Measurements from ENCODE around the gene THOC7.

Gene THOC7

DNA sequence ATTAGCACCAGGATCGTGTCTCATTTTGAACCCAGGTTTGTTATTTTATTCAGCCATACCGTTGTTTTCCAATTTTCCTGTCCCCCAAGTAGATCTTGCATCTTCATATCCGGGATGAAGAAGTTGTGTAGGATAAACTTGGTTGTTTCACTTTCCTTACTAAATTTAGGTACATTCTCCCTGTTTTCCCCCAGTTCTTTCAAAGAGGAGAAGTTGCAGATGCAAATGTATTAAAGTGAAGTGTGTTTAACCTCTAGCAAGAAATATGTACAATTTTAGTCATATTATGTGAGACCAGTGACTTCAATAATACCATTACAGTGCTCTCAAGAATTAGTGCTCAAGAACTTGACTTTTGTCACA lies 1.3 kb upstream of the THOC7 start:
- DNase-seq = no peak

GRCh38 chr3:63864008-63864964 lies 681 bp upstream of the THOC7 start:
- no peaks in the 10 kb centered on the region for H3K27me3 ChIP-seq
- peaks cover 4% of the 10 kb centered on the region for H3K36me3 ChIP-seq
- H3K4me3 ChIP-seq (ENCODE audit: low read depth, low read length) = peak overlapping the region; percentile 68
- H3K9me3 ChIP-seq = no peaks in the 10 kb centered on the region; the same call in 1 of the 2 replicates
- no peak for TF ChIP-seq CTCF (IDR thresholded peaks at IDR 0.05; ENCODE audit: low read depth, low read length)
- no peaks in the 10 kb centered on the region for H3K4me1 ChIP-seq
- DNase-seq = peak; percentile 32

More for the DNA sequence above, 1.3 kb upstream of the THOC7 start:
- TF ChIP-seq CTCF (IDR thresholded peaks at IDR 0.05; ENCODE audit: low read depth, low read length) = no peak
- Histone ChIP-seq H3K36me3 (peaks cover 4% of the 10 kb centered on the region), H3K9me3 (no peaks in the 10 kb centered on the region; the same call in 1 of the 2 replicates), H3K27me3 (no peaks in the 10 kb centered on the region), H3K4me1 (no peaks in the 10 kb centered on the region), H3K4me3 (ENCODE audit: low read depth, low read length) (peak overlapping the region; percentile 68)

DNA sequence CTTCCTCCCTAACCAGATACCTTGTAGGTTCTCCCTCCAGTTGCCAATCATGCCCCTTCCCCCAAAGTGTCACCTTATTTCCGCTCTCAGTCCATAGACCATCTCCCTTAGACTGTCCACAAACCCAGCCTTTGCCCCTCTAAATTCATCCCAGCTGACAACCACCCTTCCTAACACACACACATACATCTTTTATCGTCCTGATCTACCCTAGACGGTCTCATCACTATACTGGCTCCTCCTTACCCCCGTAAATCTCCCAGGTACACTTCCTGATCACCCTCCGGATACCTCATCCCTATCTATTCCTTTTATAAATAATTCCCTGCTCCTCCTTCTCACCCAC lies 828 bp downstream of the THOC7 start:
- no peak for TF ChIP-seq CTCF (IDR thresholded peaks at IDR 0.05; ENCODE audit: low read depth, low read length)
- Histone ChIP-seq H3K9me3 (no peaks in the 10 kb centered on the region; the same call in 1 of the 2 replicates), H3K36me3 (peaks cover 4% of the 10 kb centered on the region), H3K4me1 (no peaks in the 10 kb centered on the region), H3K4me3 (ENCODE audit: low read depth, low read length) (peak overlapping the region; percentile 88), H3K27me3 (no peaks in the 10 kb centered on the region)
- no peak for DNase-seq

DNA sequence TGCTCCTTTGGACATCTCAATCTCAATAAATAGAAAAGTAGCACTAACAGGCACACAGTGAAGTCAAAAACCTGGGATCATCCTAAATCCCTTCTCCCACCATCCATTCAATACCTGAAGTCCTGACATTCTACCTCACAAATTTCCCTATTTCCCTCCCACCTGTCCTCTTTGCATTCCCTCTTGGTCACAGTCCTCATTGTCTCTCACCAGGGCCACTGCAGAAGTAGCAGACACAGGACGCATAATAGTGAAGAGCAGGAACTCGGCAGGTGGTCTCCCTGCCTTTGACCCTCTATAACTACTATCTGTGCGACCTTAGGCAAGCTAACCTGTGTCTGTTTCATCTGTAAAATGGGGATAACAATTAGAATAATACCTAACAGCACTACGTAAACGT lies 2.3 kb downstream of the THOC7 start:
- Histone ChIP-seq H3K4me1 (no peaks in the 10 kb centered on the region), H3K9me3 (no peaks in the 10 kb centered on the region; the same call in 1 of the 2 replicates), H3K27me3 (no peaks in the 10 kb centered on the region), H3K36me3 (peaks cover 4% of the 10 kb centered on the region), H3K4me3 (ENCODE audit: low read depth, low read length) (no peak overlapping the region)
- DNase-seq = no peak
- no peak for TF ChIP-seq CTCF (IDR thresholded peaks at IDR 0.05; ENCODE audit: low read depth, low read length)

DNA sequence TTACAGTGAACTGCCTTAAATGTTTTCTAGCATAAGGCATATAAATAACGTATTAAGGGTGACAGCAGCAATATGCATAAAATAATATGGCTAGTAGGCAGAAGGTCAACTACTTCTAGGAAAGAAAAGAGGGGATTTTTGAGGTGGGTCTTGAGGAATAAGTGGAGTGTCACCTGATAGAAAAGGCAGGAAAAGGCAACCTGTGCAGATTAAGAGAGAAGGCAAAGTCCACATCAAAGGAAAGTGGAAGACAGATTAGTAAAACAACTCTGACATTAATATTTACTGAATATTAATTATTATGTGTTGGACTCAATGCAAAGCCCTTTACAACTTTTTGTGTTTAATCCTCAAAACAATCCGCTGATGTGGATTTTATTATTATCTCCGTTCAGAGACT lies 2.8 kb downstream of the THOC7 start:
- Histone ChIP-seq H3K9me3 (no peaks in the 10 kb centered on the region; the same call in 1 of the 2 replicates), H3K4me3 (ENCODE audit: low read depth, low read length) (no peak overlapping the region), H3K4me1 (no peaks in the 10 kb centered on the region), H3K36me3 (peaks cover 4% of the 10 kb centered on the region), H3K27me3 (no peaks in the 10 kb centered on the region)
- no peak for TF ChIP-seq CTCF (IDR thresholded peaks at IDR 0.05; ENCODE audit: low read depth, low read length)
- no peak for DNase-seq

DNA sequence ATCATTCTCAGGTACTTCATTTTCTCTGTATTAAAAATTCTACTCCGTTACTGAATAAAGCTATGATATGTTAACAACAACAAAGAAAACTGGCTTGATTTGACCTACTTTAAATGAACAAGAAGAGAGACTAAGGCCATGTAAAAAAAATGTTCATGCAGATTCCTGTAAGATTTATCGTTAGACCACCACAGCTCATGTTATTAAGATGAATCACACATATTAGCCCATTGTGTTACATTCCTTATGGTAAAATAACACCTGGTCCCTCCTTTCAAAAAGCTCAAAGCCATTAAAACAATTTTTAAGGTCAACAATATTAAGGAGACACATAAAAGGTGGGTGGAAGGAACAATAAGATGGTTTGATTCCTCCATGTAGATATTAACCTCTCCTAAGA lies 6.3 kb downstream of the THOC7 start:
- H3K4me3 ChIP-seq (ENCODE audit: low read depth, low read length) = no peak overlapping the region
- no peaks in the 10 kb centered on the region for H3K9me3 ChIP-seq
- TF ChIP-seq CTCF (IDR thresholded peaks at IDR 0.05; ENCODE audit: low read depth, low read length) = no peak
- H3K4me1 ChIP-seq = no peaks in the 10 kb centered on the region
- H3K36me3 ChIP-seq = no peaks in the 10 kb centered on the region; the same call in 1 of the 2 replicates
- no peak for DNase-seq
- no peaks in the 10 kb centered on the region for H3K27me3 ChIP-seq
